Measurements from ENCODE around the gene NUB1. TPM values are rescaled to one million over a fixed set of nuclear protein-coding genes. Genes with fewer than 3 reads are reported as not detected.

The NUB1 gene
- total RNA-seq, 2 donors from 2014 or later: 53.6 to 66.9 TPM

GRCh38 chr7:151405588-151405987 is 64.0 kb downstream of the NUB1 start:
- Mint-ChIP-seq H3K9me3 (no peaks in the 10 kb centered on the region), H3K36me3 (no peaks in the 10 kb centered on the region), H3K27ac (no peak overlapping the region), H3K4me1 (ENCODE audit: low read depth in 2 of 2) (peaks cover 5 to 6% of the 10 kb centered on the region in 2 donors), H3K4me3 (no peak overlapping the region), H3K27me3 (peaks cover 5 to 9% of the 10 kb centered on the region in 2 donors)
- DNase-seq (ENCODE audit: low spot score): no peak
- ATAC-seq: no peak

GRCh38 chr7:151406051-151406875 is 64.7 kb downstream of the NUB1 start:
- DNase-seq (ENCODE audit: low spot score) (no peak), ATAC-seq (no peak)
- peaks cover 12 to 16% of the 10 kb centered on the region in 2 donors for H3K27me3 Mint-ChIP-seq
- H3K9me3 Mint-ChIP-seq: no peaks in the 10 kb centered on the region
- H3K4me3 Mint-ChIP-seq: no peak overlapping the region
- peaks cover 5 to 6% of the 10 kb centered on the region in 2 donors for H3K4me1 Mint-ChIP-seq (ENCODE audit: low read depth in 2 of 2)
- H3K36me3 Mint-ChIP-seq: no peaks in the 10 kb centered on the region
- H3K27ac Mint-ChIP-seq: no peak overlapping the region

DNA sequence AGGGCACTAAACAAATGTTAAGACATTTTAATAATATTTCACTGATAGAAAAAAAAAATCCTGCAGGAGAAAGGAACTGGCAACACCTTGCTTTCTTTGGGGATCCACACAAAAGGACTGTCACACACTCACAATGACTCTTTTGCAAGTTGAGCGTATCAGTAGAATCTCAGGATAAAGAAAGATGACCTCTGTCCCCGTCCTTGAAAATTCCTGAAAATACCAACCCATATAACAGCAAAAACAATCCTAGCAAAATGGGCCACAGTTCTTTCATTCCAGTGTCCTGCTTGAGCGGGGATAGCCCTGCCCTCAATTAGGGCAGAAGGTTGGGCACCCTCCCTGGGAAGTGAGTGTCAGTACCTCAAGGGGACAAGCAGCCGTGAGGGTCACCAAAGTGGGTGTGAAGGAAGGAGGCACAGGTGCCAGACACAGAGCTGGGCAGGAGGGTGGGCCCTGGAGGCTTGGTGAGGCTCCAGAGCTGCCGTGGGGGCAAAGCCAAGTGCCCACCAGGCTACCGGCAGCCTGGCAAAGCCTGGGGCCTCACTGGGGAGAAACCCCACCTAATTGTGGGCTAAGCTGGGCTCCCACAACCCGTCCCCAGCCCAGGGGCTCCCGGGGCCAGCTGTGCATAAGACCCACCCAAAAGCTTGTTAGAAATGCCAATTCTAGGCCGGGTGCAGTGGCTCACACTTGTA is 65.4 kb downstream of the NUB1 start:
- Mint-ChIP-seq H3K9me3 (no peaks in the 10 kb centered on the region), H3K27ac (no peak overlapping the region), H3K4me3 (no peak overlapping the region), H3K36me3 (no peaks in the 10 kb centered on the region), H3K4me1 (ENCODE audit: low read depth in 2 of 2) (peaks cover 5 to 6% of the 10 kb centered on the region in 2 donors), H3K27me3 (peaks cover 17 to 24% of the 10 kb centered on the region in 2 donors)
- DNase-seq (ENCODE audit: low spot score) (no peak), ATAC-seq (no peak)

- Mint-ChIP-seq H3K27ac (no peak overlapping the region), H3K27me3 (peaks cover 26 to 37% of the 10 kb centered on the region in 2 donors), H3K4me3 (peak overlapping the region; percentile 64), H3K9me3 (no peaks in the 10 kb centered on the region), H3K36me3 (no peaks in the 10 kb centered on the region), H3K4me1 (ENCODE audit: low read depth in 2 of 2) (peaks cover 5 to 6% of the 10 kb centered on the region in 2 donors)
- no peak for ATAC-seq
- no peak for DNase-seq (ENCODE audit: low spot score)
Measured at GRCh38 chr7:151408498-151408838, 66.9 kb downstream of the NUB1 start.

- no peak overlapping the region for H3K27ac Mint-ChIP-seq
- peak; percentile 41 to 66 for ATAC-seq
- DNase-seq (ENCODE audit: low spot score): peak; percentile 60
Measured at GRCh38 chr7:151408839-151409666, 67.4 kb downstream of the NUB1 start.

GRCh38 chr7:151409667-151410404 is 68.2 kb downstream of the NUB1 start, which contains the start of gene WDR86:
WDR86 (minus strand) TSS chr7:151410038; CDS start chr7:151409589, 449 bp downstream.
- H3K27me3 Mint-ChIP-seq: peaks cover 32 to 45% of the 10 kb centered on the region in 2 donors
- H3K36me3 Mint-ChIP-seq: no peaks in the 10 kb centered on the region
- H3K27ac Mint-ChIP-seq: no peak within 1 kb of the TSS
- DNase-seq (ENCODE audit: low spot score) (peak; percentile 60), ATAC-seq (no peak)
- H3K4me3 Mint-ChIP-seq: peak within 1 kb of the TSS; percentile 64
- no peaks in the 10 kb centered on the region for H3K9me3 Mint-ChIP-seq
- H3K4me1 Mint-ChIP-seq (ENCODE audit: low read depth in 2 of 2): peaks cover 9 to 10% of the 10 kb centered on the region in 2 donors

More at GRCh38 chr7:151408839-151409666, 67.4 kb downstream of the NUB1 start:
- Mint-ChIP-seq H3K36me3 (no peaks in the 10 kb centered on the region), H3K9me3 (no peaks in the 10 kb centered on the region), H3K4me1 (ENCODE audit: low read depth in 2 of 2) (peaks cover 5 to 6% of the 10 kb centered on the region in 2 donors), H3K27me3 (peaks cover 27 to 38% of the 10 kb centered on the region in 2 donors), H3K4me3 (peak overlapping the region; percentile 64)

- Mint-ChIP-seq H3K4me3 (no peak overlapping the region), H3K9me3 (no peaks in the 10 kb centered on the region), H3K36me3 (no peaks in the 10 kb centered on the region), H3K4me1 (ENCODE audit: low read depth in 2 of 2) (peaks cover 12 to 15% of the 10 kb centered on the region in 2 donors), H3K27ac (no peak overlapping the region), H3K27me3 (peaks cover 36 to 45% of the 10 kb centered on the region in 2 donors)
- ATAC-seq: no peak
- peak; percentile 48 for DNase-seq (ENCODE audit: low spot score)
Measured at GRCh38 chr7:151410405-151411390, 69.1 kb downstream of the NUB1 start.

DNA sequence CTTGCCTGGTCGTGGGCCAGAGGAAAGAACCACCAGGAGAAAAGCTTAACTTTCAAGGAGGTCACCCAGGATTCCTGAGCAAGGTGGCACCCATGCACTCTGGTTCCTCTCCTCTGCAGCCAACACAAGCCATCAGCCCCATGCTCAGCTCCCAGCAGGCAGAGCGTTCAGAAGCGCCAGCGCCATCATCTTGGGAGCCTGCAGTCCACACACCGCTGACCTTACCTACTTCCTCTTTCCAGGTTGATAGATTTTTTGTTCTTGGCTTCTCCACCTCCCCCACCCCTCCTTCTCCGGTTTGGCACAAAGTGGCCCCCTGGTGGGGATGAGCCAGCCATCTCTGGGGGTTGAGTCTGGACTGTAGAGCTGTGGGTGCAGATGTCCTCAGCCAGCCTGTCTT is 69.9 kb downstream of the NUB1 start:
- ATAC-seq (no peak), DNase-seq (ENCODE audit: low spot score) (no peak)
- Mint-ChIP-seq H3K9me3 (no peaks in the 10 kb centered on the region), H3K36me3 (no peaks in the 10 kb centered on the region), H3K4me3 (no peak overlapping the region), H3K27me3 (peaks cover 36 to 45% of the 10 kb centered on the region in 2 donors), H3K4me1 (ENCODE audit: low read depth in 2 of 2) (peaks cover 12 to 17% of the 10 kb centered on the region in 2 donors), H3K27ac (no peak overlapping the region)

GRCh38 chr7:151412318-151412717 is 70.7 kb downstream of the NUB1 start:
- DNase-seq (ENCODE audit: low spot score) (no peak), ATAC-seq (no peak)
- no peaks in the 10 kb centered on the region for H3K36me3 Mint-ChIP-seq
- H3K27me3 Mint-ChIP-seq: peaks cover 42 to 53% of the 10 kb centered on the region in 2 donors
- H3K27ac Mint-ChIP-seq: no peak overlapping the region
- no peaks in the 10 kb centered on the region for H3K9me3 Mint-ChIP-seq
- no peak overlapping the region for H3K4me3 Mint-ChIP-seq
- peaks cover 12 to 17% of the 10 kb centered on the region in 2 donors for H3K4me1 Mint-ChIP-seq (ENCODE audit: low read depth in 2 of 2)

DNA sequence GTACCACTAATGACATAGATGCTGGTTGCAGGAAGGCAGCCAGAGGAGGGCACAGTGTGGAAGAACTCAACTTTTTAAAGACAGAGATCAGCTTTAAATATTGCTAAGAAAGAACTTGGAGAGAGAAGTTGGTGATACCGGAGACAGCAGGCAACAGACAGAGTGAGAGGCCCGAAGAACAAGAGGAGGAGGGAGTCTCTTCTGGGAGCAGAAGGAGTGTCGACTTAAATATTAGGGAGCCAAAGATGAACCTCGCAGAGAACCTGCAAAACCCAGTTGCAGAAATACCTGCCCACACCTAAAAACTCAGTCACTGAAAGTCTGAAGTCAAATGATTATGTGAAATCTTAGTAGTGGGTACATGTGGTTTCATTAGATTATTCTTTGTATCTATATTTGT is 71.6 kb downstream of the NUB1 start:
- Mint-ChIP-seq H3K27me3 (peaks cover 46 to 54% of the 10 kb centered on the region in 2 donors), H3K27ac (no peak overlapping the region)
- no peak for DNase-seq (ENCODE audit: low spot score)

GRCh38 chr7:151415375-151416105 is 73.9 kb downstream of the NUB1 start:
- peaks cover 7 to 11% of the 10 kb centered on the region in 2 donors for H3K4me1 Mint-ChIP-seq (ENCODE audit: low read depth in 2 of 2)
- DNase-seq (ENCODE audit: low spot score) (no peak), ATAC-seq (peak; percentile 81 to 88)
- no peak overlapping the region for H3K27ac Mint-ChIP-seq
- peaks cover 6% of the 10 kb centered on the region for H3K36me3 Mint-ChIP-seq
- no peaks in the 10 kb centered on the region for H3K9me3 Mint-ChIP-seq
- H3K27me3 Mint-ChIP-seq: peaks cover 46 to 50% of the 10 kb centered on the region in 2 donors
- H3K4me3 Mint-ChIP-seq: no peak overlapping the region

More for the DNA sequence above, 71.6 kb downstream of the NUB1 start:
- no peak overlapping the region for H3K4me3 Mint-ChIP-seq
- ATAC-seq: no peak
- H3K36me3 Mint-ChIP-seq: peaks cover 4% of the 10 kb centered on the region
- no peaks in the 10 kb centered on the region for H3K9me3 Mint-ChIP-seq
- peaks cover 12 to 17% of the 10 kb centered on the region in 2 donors for H3K4me1 Mint-ChIP-seq (ENCODE audit: low read depth in 2 of 2)

Measured in natural killer cell treated with Interleukin-12 subunit alpha and Interleukin-12 subunit beta and Interleukin-15 and Interleukin-18, amount 100 ng/mL, for 72 hours (primary cell).